HCT116 (cell line): Measurements from ENCODE around the gene CGNL1. TPM values are rescaled to one million over a fixed set of nuclear protein-coding genes. Genes with fewer than 3 reads are reported as not detected.

Source experiments
- ATAC-seq: fragments of 200-7000 bp; cut with Tn5 transposase; 2 replicates; pipeline ENCODE4 v1.9.1; 2020; ENCODE audit warnings: mild to moderate bottlenecking, moderate library complexity
- BruUV-seq: library from RNA; stranded (reverse); fragments of 400-500 nt; replicated peaks from 2 replicates; lab custom pipeline; 2021; lab: Mats Ljungman, UMichigan
- CTCF ChIA-PET: fragments of 300-600 bp; sonication (Branson Sonifier 250); formaldehyde crosslinking; loops from one replicate; lab custom pipeline; 2021; ENCODE audit warnings: antibody characterized with exemption; lab: Charles Lee
- POLR2A ChIA-PET: fragments of 300-600, 350-600 bp; sonication (Branson Sonifier 250); formaldehyde crosslinking; loops from one replicate; lab custom pipeline; 2021; ENCODE audit warnings: antibody characterized with exemption; lab: Charles Lee
- RAD21 ChIA-PET, 2 experiments: fragments of 300-600 bp; sonication (Branson Sonifier 250); formaldehyde crosslinking; loops; one replicate each; lab custom pipeline; 2023; ENCODE audit warnings: low total read pairs in 2 of 2; ENCODE audit not compliant: uncharacterized antibody in 2 of 2, unreplicated experiment in 2 of 2, low non-redundant PET in 1 of 2; lab: Charles Lee
- DNase-seq: peaks from one replicate; pipeline ENCODE4 v3.0.0-alpha.2; 2010; ENCODE audit warnings: low read depth, low spot score
- H2AFZ ChIP-seq: fragments of 200-600 bp; shearing (Covaris generic), sonication (generic); 2 replicates; pipeline ENCODE4 v1.6.1; 2017; ENCODE audit warnings: low read depth, mixed run types, mixed read lengths, antibody characterized with exemption, low read length; ENCODE audit not compliant: poor library complexity, severe bottlenecking
- H3K27ac ChIP-seq: 2 replicates; pipeline ENCODE4 v1.5.1; 2012; ENCODE audit warnings: low read depth, low read length
- H3K27me3 ChIP-seq: fragments of 200-600 bp; sonication (generic); 2 replicates; pipeline ENCODE4 v1.6.1; 2016; ENCODE audit warnings: mixed run types, low read length, mixed read lengths; ENCODE audit not compliant: insufficient read depth
- H3K36me3 ChIP-seq, 2 experiments: fragments of 200-500 bp in 1 of 2; fragments of 200-600 bp in 1 of 2; sonication (Bioruptor generic) in 1 of 2; sonication (generic) in 1 of 2; 2 replicates each; pipeline versions ENCODE4 v1.5.1 to v1.6.1; 2014 to 2016; ENCODE audit warnings: low read length in 2 of 2, inconsistent platforms in 1 of 2, mixed read lengths in 1 of 2, mixed run types in 1 of 2; ENCODE audit not compliant: insufficient read depth in 2 of 2, control insufficient read depth in 1 of 2
- H3K4me1 ChIP-seq, 2 experiments: fragments of 200-600 bp in 1 of 2; sonication (generic) in 1 of 2; 2 replicates each; pipeline versions ENCODE4 v1.5.1 to v1.6.1; 2012 to 2017; ENCODE audit warnings: low read length in 2 of 2, inconsistent platforms in 1 of 2, mild to moderate bottlenecking in 1 of 2, mixed read lengths in 1 of 2, mixed run types in 1 of 2, moderate library complexity in 1 of 2; ENCODE audit not compliant: insufficient read depth in 2 of 2, control insufficient read depth in 1 of 2
- H3K4me2 ChIP-seq: fragments of 200-600 bp; sonication (generic); 2 replicates; pipeline ENCODE4 v1.6.1; 2017; ENCODE audit warnings: mixed run types, low read length, mixed read lengths
- H3K4me3 ChIP-seq, 2 experiments: fragments of 200-600 bp in 1 of 2; sonication (generic) in 1 of 2; replicated peaks in 1 of 2; 2 replicates each; pipeline ENCODE4 v1.5.1; 2011 to 2016; ENCODE audit warnings: low read length in 2 of 2, control low read depth in 1 of 2, low read depth in 1 of 2, mild to moderate bottlenecking in 1 of 2, mixed read lengths in 1 of 2, mixed run types in 1 of 2
- H3K79me2 ChIP-seq: fragments of 200-600 bp; sonication (generic); 2 replicates; pipeline ENCODE4 v1.6.1; 2017; ENCODE audit warnings: mild to moderate bottlenecking, mixed run types, low read length, moderate library complexity, mixed read lengths; ENCODE audit not compliant: insufficient read depth
- H3K9ac ChIP-seq: fragments of 200-600 bp; sonication (generic); 2 replicates; pipeline ENCODE4 v1.6.1; 2016; ENCODE audit warnings: low read length, mixed read lengths
- H3K9me2 ChIP-seq: fragments of 200-600 bp; sonication (generic), shearing (Covaris generic); 2 replicates; pipeline ENCODE4 v1.6.1; 2017; ENCODE audit warnings: mixed run types, mild to moderate bottlenecking, moderate library complexity; ENCODE audit not compliant: insufficient read depth
- H3K9me3 ChIP-seq, 2 experiments: fragments of 200-500 bp in 1 of 2; fragments of 200-600 bp in 1 of 2; sonication (Bioruptor generic) in 1 of 2; sonication (generic) in 1 of 2; 2 replicates each; pipeline ENCODE4 v1.6.1; 2014 to 2017; ENCODE audit warnings: low read length in 2 of 2, mixed read lengths in 2 of 2, inconsistent platforms in 1 of 2, low read depth in 1 of 2, mild to moderate bottlenecking in 1 of 2, mixed run types in 1 of 2, moderate library complexity in 1 of 2; ENCODE audit not compliant: control insufficient read depth in 1 of 2, insufficient read depth in 1 of 2
- H4K20me1 ChIP-seq: fragments of 200-600 bp; sonication (generic), shearing (Covaris generic); 2 replicates; pipeline ENCODE4 v1.6.1; 2017; ENCODE audit warnings: mixed run types, mild to moderate bottlenecking, moderate library complexity; ENCODE audit not compliant: insufficient read depth
- EZH2 ChIP-seq: fragments of 200-600 bp; sonication (generic); IDR thresholded peaks from 2 replicates; pipeline ENCODE4 v1.6.1; 2017; ENCODE audit warnings: antibody characterized with exemption, mixed run types
- JUND ChIP-seq: IDR thresholded peaks from 2 replicates; pipeline ENCODE4 v1.6.1; 2012
- POLR2AphosphoS5 ChIP-seq: IDR thresholded peaks from 2 replicates; pipeline ENCODE4 v1.6.1; 2011; ENCODE audit warnings: mild to moderate bottlenecking, low read depth, low read length, moderate library complexity
- YY1 ChIP-seq: IDR thresholded peaks from 2 replicates; pipeline ENCODE4 v1.6.1; 2011; ENCODE audit warnings: low read length, low read depth, moderate library complexity, mild to moderate bottlenecking; ENCODE audit not compliant: insufficient replicate concordance; ENCODE audit errors: extremely low read depth
- ZFX ChIP-seq: fragments of 450-650 bp; IDR thresholded peaks from 2 replicates; pipeline ENCODE4 v1.6.1; 2017
- intact Hi-C: fragments of 100-400 bp; cut with micrococcal nuclease; formaldehyde crosslinking; loops from 2 replicates; pipeline ENCODE4 v1.10.0; 2022
- total RNA-seq: library from RNA; stranded (reverse); gene quantifications from one replicate; pipeline ENCODE4 v1.2.1, GENCODE V29; 2021; ENCODE audit not compliant: unreplicated experiment
- TF ChIP-seq, protein P1 (sequence below): IDR thresholded peaks from 2 replicates; pipeline ENCODE4 v1.6.1; 2012; ENCODE audit warnings: low read depth

CGNL1 gene
- total RNA-seq, 1 experiment from 2014 or later: 2.2 TPM

DNA sequence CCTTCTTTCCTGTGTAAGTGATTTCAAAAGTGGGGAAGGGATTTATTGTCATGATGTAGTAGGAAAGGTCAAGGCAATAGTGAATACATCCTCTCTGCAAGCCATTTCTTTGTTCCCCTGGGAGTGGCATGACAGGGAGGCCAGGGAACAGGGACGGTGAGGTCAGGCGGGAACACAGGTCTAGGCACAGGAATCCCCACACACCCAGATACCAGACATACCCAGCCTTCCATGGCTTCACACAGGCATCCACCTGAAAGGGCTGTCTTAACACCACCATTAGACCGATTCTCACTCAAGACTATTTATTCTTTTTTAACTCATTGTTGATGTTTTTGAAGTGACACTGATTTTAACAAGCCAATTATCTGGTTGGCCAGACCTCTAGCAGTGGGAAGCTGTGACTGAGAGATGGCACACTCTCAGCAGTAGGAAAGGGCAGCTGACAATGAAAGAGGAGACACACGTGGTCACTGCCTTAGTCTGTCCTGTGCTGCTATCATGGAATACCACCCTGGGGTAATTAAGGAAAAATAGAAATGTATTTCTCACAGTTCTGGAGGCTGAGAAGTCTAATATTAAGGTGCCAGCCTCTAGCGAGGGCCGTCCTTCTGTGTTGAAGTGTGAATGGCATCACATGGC lies 140.8 kb downstream of the CGNL1 start:
- no peak for DNase-seq
- peak; percentile 20; the same call in 1 of the 2 replicates for ATAC-seq
- ChIA-PET RAD21 (no interaction called here), POLR2A (no interaction called here), CTCF (no interaction called here)
- Histone ChIP-seq H3K79me2 (no peaks in the 10 kb centered on the region), H3K27ac (no peak overlapping the region), H3K4me2 (no peak overlapping the region), H3K9me3 (no peaks in the 10 kb centered on the region), H2AFZ (no peak overlapping the region), H3K4me1 (peaks cover 0 to 8% of the 10 kb centered on the region in 2 experiments; a peak in 1 of 4 replicates), H3K9me2 (no peaks in the 10 kb centered on the region), H3K9ac (no peak overlapping the region), H3K27me3 (no peaks in the 10 kb centered on the region), H3K4me3 (no peak overlapping the region), H4K20me1 (no peaks in the 10 kb centered on the region), H3K36me3 (no peaks in the 10 kb centered on the region)
- no TSS peak for BruUV-seq
- TF ChIP-seq POLR2AphosphoS5 (no peak), ZFX (no peak), YY1 (no peak), JUND (no peak), EZH2 (no peak)
- TF ChIP-seq, protein P1, sequence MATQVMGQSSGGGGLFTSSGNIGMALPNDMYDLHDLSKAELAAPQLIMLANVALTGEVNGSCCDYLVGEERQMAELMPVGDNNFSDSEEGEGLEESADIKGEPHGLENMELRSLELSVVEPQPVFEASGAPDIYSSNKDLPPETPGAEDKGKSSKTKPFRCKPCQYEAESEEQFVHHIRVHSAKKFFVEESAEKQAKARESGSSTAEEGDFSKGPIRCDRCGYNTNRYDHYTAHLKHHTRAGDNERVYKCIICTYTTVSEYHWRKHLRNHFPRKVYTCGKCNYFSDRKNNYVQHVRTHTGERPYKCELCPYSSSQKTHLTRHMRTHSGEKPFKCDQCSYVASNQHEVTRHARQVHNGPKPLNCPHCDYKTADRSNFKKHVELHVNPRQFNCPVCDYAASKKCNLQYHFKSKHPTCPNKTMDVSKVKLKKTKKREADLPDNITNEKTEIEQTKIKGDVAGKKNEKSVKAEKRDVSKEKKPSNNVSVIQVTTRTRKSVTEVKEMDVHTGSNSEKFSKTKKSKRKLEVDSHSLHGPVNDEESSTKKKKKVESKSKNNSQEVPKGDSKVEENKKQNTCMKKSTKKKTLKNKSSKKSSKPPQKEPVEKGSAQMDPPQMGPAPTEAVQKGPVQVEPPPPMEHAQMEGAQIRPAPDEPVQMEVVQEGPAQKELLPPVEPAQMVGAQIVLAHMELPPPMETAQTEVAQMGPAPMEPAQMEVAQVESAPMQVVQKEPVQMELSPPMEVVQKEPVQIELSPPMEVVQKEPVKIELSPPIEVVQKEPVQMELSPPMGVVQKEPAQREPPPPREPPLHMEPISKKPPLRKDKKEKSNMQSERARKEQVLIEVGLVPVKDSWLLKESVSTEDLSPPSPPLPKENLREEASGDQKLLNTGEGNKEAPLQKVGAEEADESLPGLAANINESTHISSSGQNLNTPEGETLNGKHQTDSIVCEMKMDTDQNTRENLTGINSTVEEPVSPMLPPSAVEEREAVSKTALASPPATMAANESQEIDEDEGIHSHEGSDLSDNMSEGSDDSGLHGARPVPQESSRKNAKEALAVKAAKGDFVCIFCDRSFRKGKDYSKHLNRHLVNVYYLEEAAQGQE: no peak
- intact Hi-C loops: no loop called here
